Gastroesophageal sphincter (tissue), 4 donors: ENCODE results near the gene SCIN. TPM values are rescaled to one million over a fixed set of nuclear protein-coding genes. Genes with fewer than 3 reads are reported as not detected.
"Not testable (repeated sequence)": the region's sequence is repeated elsewhere in the genome, so short reads cannot be mapped to it uniquely, and the experiment has no call there.

ENCODE experiments used
- ATAC-seq: fragments of 150-250 bp; one replicate; pipeline ENCODE4 v1.9.1; 2016; ENCODE audit warnings: mild to moderate bottlenecking, moderate library complexity
- H3K27ac ChIP-seq, 4 donors: fragments of 200-600 bp; sonication (generic) in 3 of 4; 1 replicate in 3 of 4; 2 replicates in 1 of 4; pipeline ENCODE4 v1.5.1; 2016 to 2019
- H3K27me3 ChIP-seq: fragments of 200-600 bp; sonication (generic); one replicate; pipeline ENCODE4 v1.5.1; 2019
- H3K36me3 ChIP-seq, 2 donors: fragments of 200-600 bp; sonication (generic); one replicate each; pipeline ENCODE4 v1.5.1; 2019; ENCODE audit warnings: control low read depth in 1 of 2
- H3K4me1 ChIP-seq, 3 donors: fragments of 200-600 bp; sonication (generic); 1 replicate in 2 of 3; 2 replicates in 1 of 3; pipeline ENCODE4 v1.5.1; 2016 to 2019; ENCODE audit warnings: control low read depth in 2 of 3
- H3K4me3 ChIP-seq, 2 donors: fragments of 200-600 bp; sonication (generic); one replicate each; pipeline ENCODE4 v1.5.1; 2019; ENCODE audit warnings: mild to moderate bottlenecking in 1 of 2, moderate library complexity in 1 of 2
- H3K9me3 ChIP-seq, 3 donors: fragments of 200-600 bp; sonication (generic); one replicate each; pipeline ENCODE4 v1.5.1; 2017 to 2019; ENCODE audit warnings: control low read depth in 2 of 3
- CTCF ChIP-seq, 4 experiments: fragments of 200-600 bp in 2 of 4; fragments of 450-650 bp in 2 of 4; sonication (generic) in 1 of 4; IDR thresholded peaks; one replicate each; pipeline ENCODE4 v1.5.1; 2017 to 2019; ENCODE audit warnings: antibody characterized with exemption in 4 of 4, mild to moderate bottlenecking in 2 of 4, moderate library complexity in 2 of 4
- EP300 ChIP-seq: sonication (generic); formaldehyde crosslinking; IDR thresholded peaks from one replicate; pipeline ENCODE4 v1.6.1; 2017; ENCODE audit warnings: antibody characterized with exemption, mild to moderate bottlenecking
- POLR2A ChIP-seq, 2 donors: fragments of 450-650 bp; IDR thresholded peaks; one replicate each; pipeline ENCODE4 v1.6.1; 2017; ENCODE audit warnings: antibody characterized with exemption in 2 of 2, mild to moderate bottlenecking in 2 of 2, moderate library complexity in 1 of 2
- POLR2AphosphoS5 ChIP-seq: sonication (generic); formaldehyde crosslinking; IDR thresholded peaks from one replicate; pipeline ENCODE4 v1.6.1; 2017; ENCODE audit warnings: antibody characterized with exemption
- WGBS, 2 donors: methylation state at CpG; one replicate each; pipeline ENCODE4 v1.1.5; 2018; ENCODE audit warnings: low coverage in 1 of 2; 5-methylcytosine and 5-hydroxymethylcytosine counted together
- total RNA-seq, 4 donors: library from RNA; depleted of rRNA; stranded (reverse); fragments of >200 nt; gene quantifications; one replicate each; pipeline ENCODE4 v1.1.0, GENCODE V29; 2016

SCIN gene
- total RNA-seq, 4 donors from 2014 or later: 0.62 to 5.8 (median 2.3) TPM

DNA sequence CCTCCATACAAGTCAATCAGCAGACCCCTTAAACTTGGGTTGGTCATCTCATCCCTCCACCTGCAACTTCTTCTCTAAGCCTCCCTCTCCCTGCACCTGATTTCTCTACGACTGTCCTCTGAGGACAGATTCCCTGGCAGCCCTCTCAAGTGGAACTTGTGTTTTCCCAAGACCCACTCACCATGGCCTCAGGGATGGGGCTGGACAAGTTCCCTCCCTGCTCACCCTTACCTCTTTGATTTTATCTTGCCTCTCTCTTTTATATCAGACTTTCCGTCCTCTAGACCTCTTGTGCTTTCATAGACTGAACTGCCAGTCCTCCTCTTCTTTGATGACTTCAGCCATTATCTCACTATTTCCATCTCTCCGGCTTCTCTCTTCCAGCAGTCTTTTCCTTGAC, 70.7 kb downstream of the SCIN start:
- no peaks in the 10 kb centered on the region for H3K9me3 ChIP-seq
- H3K27ac ChIP-seq: no peak overlapping the region
- no peak for TF ChIP-seq EP300
- TF ChIP-seq CTCF (IDR thresholded peaks at IDR 0.05): no peak
- no peak for TF ChIP-seq POLR2AphosphoS5
- no peak for TF ChIP-seq POLR2A (IDR thresholded peaks at IDR 0.05)
- H3K4me3 ChIP-seq: no peak overlapping the region
- no peak for ATAC-seq
- no peaks in the 10 kb centered on the region for H3K27me3 ChIP-seq
- H3K36me3 ChIP-seq: no peaks in the 10 kb centered on the region
- H3K4me1 ChIP-seq: peaks cover 0 to 27% (median 3%) of the 10 kb centered on the region in 3 donors
- 97 to 100% methylated on average over 2 of the region's 3 CpGs for WGBS, 2 donors

DNA sequence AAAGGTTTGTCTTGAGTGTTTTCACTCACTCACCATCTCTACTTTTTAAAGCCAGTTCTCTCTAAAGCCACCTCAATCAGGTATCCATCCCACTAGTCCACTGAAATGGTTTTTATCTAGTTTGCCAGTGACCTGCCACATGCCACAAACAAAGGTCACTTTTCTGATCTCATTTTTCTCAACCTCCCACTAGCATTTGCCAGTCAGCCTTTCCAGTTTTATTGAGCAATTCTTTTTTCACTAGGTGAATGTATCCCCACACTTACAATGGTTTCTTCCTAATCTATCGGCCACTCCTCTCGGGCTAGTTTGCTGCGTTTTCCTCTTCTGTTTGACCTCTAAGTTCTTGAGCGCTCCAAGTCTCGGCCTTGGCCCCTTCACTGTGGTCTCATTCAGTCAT, 72.0 kb downstream of the SCIN start:
- H3K27ac ChIP-seq: no peak overlapping the region
- no peaks in the 10 kb centered on the region for H3K9me3 ChIP-seq
- H3K4me3 ChIP-seq: no peak overlapping the region
- no peaks in the 10 kb centered on the region for H3K27me3 ChIP-seq
- H3K4me1 ChIP-seq: peaks cover 0 to 27% (median 3%) of the 10 kb centered on the region in 3 donors
- 90% methylated on average over 5 of the region's 5 CpGs for WGBS, 2 donors
- H3K36me3 ChIP-seq: no peaks in the 10 kb centered on the region
- ATAC-seq: no peak
- no peak for TF ChIP-seq POLR2AphosphoS5
- TF ChIP-seq CTCF (IDR thresholded peaks at IDR 0.05): no peak
- no peak for TF ChIP-seq POLR2A (IDR thresholded peaks at IDR 0.05)
- TF ChIP-seq EP300: no peak

GRCh38 chr7:12643001-12643643, 72.6 kb downstream of the SCIN start:
- TF ChIP-seq POLR2AphosphoS5 (no peak), POLR2A (IDR thresholded peaks at IDR 0.05) (no peak), EP300 (no peak), CTCF (IDR thresholded peaks at IDR 0.05) (no peak)

DNA sequence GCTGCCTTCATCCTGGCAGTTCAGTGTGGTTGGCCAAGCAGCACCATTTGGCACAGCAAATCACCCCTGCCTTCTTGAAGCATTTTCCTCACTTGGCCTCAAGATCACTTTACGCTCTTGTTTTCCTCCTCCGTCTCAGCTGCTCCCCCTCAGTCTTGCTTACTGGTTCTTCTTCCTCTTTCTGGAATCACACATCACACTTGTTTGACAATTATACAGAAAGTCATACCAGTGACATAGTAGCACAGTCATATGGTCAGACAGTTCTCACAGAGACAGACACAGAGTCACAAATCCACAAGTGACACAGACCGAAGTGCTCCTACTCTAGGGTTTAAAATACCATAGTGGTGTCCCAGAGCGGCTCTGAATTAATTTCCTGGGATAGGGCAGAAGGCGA, 73.1 kb downstream of the SCIN start:
- Histone ChIP-seq H3K4me3 (no peak overlapping the region), H3K27ac (no peak overlapping the region), H3K4me1 (peaks cover 0 to 20% (median 3%) of the 10 kb centered on the region in 3 donors), H3K9me3 (no peaks in the 10 kb centered on the region), H3K27me3 (no peaks in the 10 kb centered on the region), H3K36me3 (no peaks in the 10 kb centered on the region)
- 96 to 100% methylated on average over 2 of the region's 5 CpGs for WGBS, 2 donors
- ATAC-seq: peak; percentile 40
- TF ChIP-seq POLR2AphosphoS5 (no peak), POLR2A (IDR thresholded peaks at IDR 0.05) (no peak), CTCF (IDR thresholded peaks at IDR 0.05) (no peak), EP300 (no peak)

More at GRCh38 chr7:12643001-12643643, 72.6 kb downstream of the SCIN start:
- Histone ChIP-seq H3K27me3 (no peaks in the 10 kb centered on the region), H3K27ac (no peak overlapping the region), H3K9me3 (no peaks in the 10 kb centered on the region), H3K4me3 (no peak overlapping the region), H3K36me3 (no peaks in the 10 kb centered on the region), H3K4me1 (peaks cover 0 to 25% (median 3%) of the 10 kb centered on the region in 3 donors)
- 68 to 77% methylated on average over 2 to 3 of the region's 3 CpGs for WGBS, 2 donors
- ATAC-seq: no peak

DNA sequence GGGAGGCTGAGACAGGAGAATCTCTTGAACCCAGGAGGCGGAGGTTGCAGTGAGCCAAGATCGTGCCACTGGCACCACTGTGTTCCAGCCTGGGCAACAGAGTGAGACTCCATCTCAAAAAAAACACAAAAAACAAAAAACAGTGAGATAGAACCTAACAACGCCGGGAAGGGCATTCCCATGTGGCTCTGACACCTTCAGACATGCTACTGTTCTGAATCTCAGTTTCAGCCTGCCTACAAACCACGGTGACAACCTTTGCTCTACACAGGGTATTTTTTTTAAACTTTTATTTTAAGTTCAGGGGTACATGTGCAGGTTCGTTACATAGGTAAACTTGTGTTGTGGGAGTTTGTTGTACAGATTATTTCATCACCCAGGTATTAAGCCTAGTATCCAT, 74.7 kb downstream of the SCIN start:
- not testable (repeated sequence) for H3K9me3 ChIP-seq, ATAC-seq, H3K4me3 ChIP-seq, H3K27ac ChIP-seq, H3K36me3 ChIP-seq, H3K4me1 ChIP-seq, H3K27me3 ChIP-seq
- 85 to 98% methylated on average over 4 to 5 of the region's 6 CpGs for WGBS, 2 donors
